Coronary artery (tissue), 2 donors: ENCODE measurements around the gene CBFA2T2.
"Not testable (repeated sequence)": the region's sequence is repeated elsewhere in the genome, so short reads cannot be mapped to it uniquely, and the experiment has no call there.

ENCODE experiments used
- DNase-seq: peaks from one replicate; pipeline ENCODE4 v3.0.0-alpha.2; 2017; ENCODE audit warnings: low spot score
- H3K27ac ChIP-seq, 2 donors: fragments of 200-600 bp; sonication (generic); one replicate each; pipeline ENCODE4 v1.5.1; 2016 to 2019
- H3K4me3 ChIP-seq: fragments of 200-600 bp; sonication (generic); 2 replicates; pipeline ENCODE4 v1.5.1; 2016; ENCODE audit warnings: mild to moderate bottlenecking, moderate library complexity
- TF ChIP-seq, protein P1 (sequence below): fragments of 200-600 bp; sonication (generic); IDR thresholded peaks from one replicate; pipeline ENCODE4 v1.5.1; 2019; ENCODE audit warnings: antibody characterized with exemption

CBFA2T2 gene

GRCh38 chr20:33629533-33629932 lies 139.6 kb downstream of the CBFA2T2 start:
- DNase-seq = no peak
- Histone ChIP-seq H3K27ac (no peak overlapping the region), H3K4me3 (no peak overlapping the region)
- TF ChIP-seq, protein P1, sequence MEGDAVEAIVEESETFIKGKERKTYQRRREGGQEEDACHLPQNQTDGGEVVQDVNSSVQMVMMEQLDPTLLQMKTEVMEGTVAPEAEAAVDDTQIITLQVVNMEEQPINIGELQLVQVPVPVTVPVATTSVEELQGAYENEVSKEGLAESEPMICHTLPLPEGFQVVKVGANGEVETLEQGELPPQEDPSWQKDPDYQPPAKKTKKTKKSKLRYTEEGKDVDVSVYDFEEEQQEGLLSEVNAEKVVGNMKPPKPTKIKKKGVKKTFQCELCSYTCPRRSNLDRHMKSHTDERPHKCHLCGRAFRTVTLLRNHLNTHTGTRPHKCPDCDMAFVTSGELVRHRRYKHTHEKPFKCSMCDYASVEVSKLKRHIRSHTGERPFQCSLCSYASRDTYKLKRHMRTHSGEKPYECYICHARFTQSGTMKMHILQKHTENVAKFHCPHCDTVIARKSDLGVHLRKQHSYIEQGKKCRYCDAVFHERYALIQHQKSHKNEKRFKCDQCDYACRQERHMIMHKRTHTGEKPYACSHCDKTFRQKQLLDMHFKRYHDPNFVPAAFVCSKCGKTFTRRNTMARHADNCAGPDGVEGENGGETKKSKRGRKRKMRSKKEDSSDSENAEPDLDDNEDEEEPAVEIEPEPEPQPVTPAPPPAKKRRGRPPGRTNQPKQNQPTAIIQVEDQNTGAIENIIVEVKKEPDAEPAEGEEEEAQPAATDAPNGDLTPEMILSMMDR = no peak

DNA sequence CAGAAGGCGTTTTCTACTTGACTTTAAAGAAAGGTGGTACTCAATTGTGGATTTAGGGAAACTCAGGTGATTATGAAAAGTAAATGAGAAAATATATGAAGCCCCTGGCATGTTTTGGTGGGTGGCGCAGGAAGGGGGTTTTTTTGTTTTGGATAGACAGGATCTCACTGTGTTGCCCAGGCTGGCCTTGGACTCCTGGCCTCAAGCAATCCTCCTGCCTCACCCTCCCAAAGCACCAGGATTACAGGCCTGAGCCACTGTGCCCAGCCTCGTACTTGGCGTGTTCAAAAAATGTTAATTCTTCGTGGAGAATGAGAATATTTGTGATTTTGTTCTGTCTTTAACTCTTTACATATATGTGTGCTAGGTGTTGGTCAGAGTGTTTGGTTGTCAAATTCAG lies 140.1 kb downstream of the CBFA2T2 start:
- Histone ChIP-seq H3K4me3 (no peak overlapping the region), H3K27ac (no peak overlapping the region)
- TF ChIP-seq, protein P1 = no peak
- no peak for DNase-seq

- Histone ChIP-seq H3K4me3 (no peak overlapping the region), H3K27ac (no peak overlapping the region)
- TF ChIP-seq, protein P1 = no peak
- DNase-seq = no peak
These were observed 140.6 kb downstream of the CBFA2T2 start for GRCh38 chr20:33630507-33630906.

GRCh38 chr20:33631910-33632309 lies 142.0 kb downstream of the CBFA2T2 start:
- DNase-seq, H3K4me3 ChIP-seq, H3K27ac ChIP-seq: not testable (repeated sequence)

DNA sequence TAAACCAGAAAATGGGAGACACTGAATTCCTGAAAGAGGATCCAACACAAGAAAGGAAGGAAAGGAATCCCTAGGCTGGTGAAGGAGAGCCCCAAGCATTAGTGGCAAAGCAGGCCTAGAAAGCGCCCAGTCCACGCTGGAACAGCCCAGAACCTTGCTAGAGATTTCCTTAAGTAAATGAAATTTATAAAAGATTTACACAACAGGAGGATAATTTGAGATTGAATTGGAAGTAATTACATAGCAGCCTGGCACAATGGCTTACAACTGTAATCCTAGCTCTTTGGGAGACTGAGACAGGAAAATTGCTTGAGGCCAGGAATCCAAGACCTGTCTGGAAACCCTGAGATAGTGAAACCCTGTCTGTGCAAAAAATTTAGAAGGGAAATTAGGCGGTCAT lies 145.4 kb downstream of the CBFA2T2 start:
- TF ChIP-seq, protein P1 = no peak
- DNase-seq = peak; percentile 11
- Histone ChIP-seq H3K27ac (no peak overlapping the region), H3K4me3 (no peak overlapping the region)

- peak; percentile 21 for DNase-seq
- TF ChIP-seq, protein P1 = no peak
- no peak overlapping the region for H3K4me3 ChIP-seq
- no peak overlapping the region for H3K27ac ChIP-seq
These were observed 146.9 kb downstream of the CBFA2T2 start for GRCh38 chr20:33636776-33637175.

DNA sequence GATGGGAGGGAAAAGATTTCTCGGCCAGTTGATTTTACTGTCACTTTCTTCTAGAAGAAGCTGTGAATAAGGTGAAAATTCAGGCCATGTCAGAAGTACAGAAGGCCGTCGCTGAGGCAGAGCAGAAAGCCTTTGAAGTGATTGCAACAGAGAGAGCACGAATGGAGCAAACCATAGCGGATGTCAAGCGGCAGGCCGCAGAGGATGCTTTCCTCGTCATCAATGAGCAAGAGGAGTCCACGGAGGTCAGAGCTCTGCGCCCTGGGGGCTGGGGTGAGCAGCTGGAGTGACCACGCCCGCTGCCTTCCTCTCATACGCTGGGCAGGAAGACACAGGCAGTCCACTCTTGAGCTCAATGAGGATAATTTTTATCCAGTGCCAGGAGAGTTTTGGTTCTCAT lies 150.4 kb downstream of the CBFA2T2 start:
- DNase-seq = no peak
- no peak overlapping the region for H3K4me3 ChIP-seq
- TF ChIP-seq, protein P1 = no peak
- H3K27ac ChIP-seq = no peak overlapping the region
